NT2/D1 (cell line): ENCODE measurements around the gene CCR2.

ENCODE experiments used
- DNase-seq: peaks from one replicate; pipeline ENCODE4 v3.0.0-alpha.2; 2011; ENCODE audit warnings: low read depth, low spot score
- H3K27me3 ChIP-seq: 2 replicates; pipeline ENCODE4 v1.6.0; 2011; ENCODE audit warnings: mild to moderate bottlenecking; ENCODE audit not compliant: insufficient read length, insufficient read depth
- H3K36me3 ChIP-seq: 2 replicates; pipeline ENCODE4 v1.6.1; 2011; ENCODE audit warnings: mild to moderate bottlenecking, low read length, mixed read lengths; ENCODE audit not compliant: insufficient read depth, insufficient read length
- H3K4me1 ChIP-seq: 2 replicates; pipeline ENCODE4 v1.5.1; 2011; ENCODE audit not compliant: insufficient read depth, insufficient read length
- H3K4me3 ChIP-seq: 2 replicates; pipeline ENCODE4 v1.5.1; 2011; ENCODE audit warnings: low read depth; ENCODE audit not compliant: insufficient read length
- H3K9ac ChIP-seq: 2 replicates; pipeline ENCODE4 v1.6.0; 2011; ENCODE audit warnings: low read depth; ENCODE audit not compliant: insufficient read length
- H3K9me3 ChIP-seq: 2 replicates; pipeline ENCODE4 v1.5.1; 2011; ENCODE audit warnings: mild to moderate bottlenecking, low read length; ENCODE audit not compliant: insufficient read depth
- SUZ12 ChIP-seq: IDR thresholded peaks from 2 replicates; pipeline ENCODE4 v1.6.1; 2011; ENCODE audit not compliant: insufficient read length, insufficient read depth; ENCODE audit errors: extremely low read depth
- YY1 ChIP-seq: IDR thresholded peaks from 2 replicates; pipeline ENCODE4 v1.6.1; 2011; ENCODE audit not compliant: insufficient read length, insufficient read depth
- ZNF274 ChIP-seq: IDR thresholded peaks from 2 replicates; pipeline ENCODE4 v1.6.1; 2011; ENCODE audit warnings: mild to moderate bottlenecking, low read depth, low read length

The CCR2 gene

GRCh38 chr3:46354984-46355383 lies 1.1 kb downstream of the CCR2 start:
- Histone ChIP-seq H3K9ac (no peak overlapping the region), H3K4me3 (no peak overlapping the region), H3K4me1 (no peaks in the 10 kb centered on the region), H3K27me3 (no peaks in the 10 kb centered on the region), H3K36me3 (no peaks in the 10 kb centered on the region), H3K9me3 (no peaks in the 10 kb centered on the region)
- TF ChIP-seq YY1, result no peak
- no peak for TF ChIP-seq SUZ12
- no peak for TF ChIP-seq ZNF274
- DNase-seq, result no peak

DNA sequence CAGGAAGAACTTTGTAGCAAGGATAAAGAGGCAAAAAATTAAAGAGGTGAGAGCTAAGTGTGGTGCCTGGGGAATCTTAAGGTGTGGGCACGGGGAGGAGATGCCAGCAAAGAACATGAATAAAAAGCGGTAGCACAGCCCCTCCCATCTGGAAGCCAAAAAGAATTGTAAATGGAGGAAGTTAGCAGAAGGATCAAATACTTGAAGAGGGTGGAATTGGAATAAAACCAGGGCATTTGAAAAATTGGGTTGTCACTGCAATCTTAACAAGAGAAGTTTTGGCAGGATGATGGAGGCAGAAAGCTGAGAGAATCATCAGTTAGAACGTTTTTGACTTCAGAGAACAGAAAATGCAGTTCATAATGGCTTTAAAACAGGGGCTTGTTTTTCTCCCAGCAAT lies 2.4 kb downstream of the CCR2 start:
- H3K9ac ChIP-seq, result no peak overlapping the region
- no peak overlapping the region for H3K4me3 ChIP-seq
- no peaks in the 10 kb centered on the region for H3K36me3 ChIP-seq
- no peak for TF ChIP-seq YY1
- TF ChIP-seq SUZ12, result no peak
- no peak for TF ChIP-seq ZNF274
- no peaks in the 10 kb centered on the region for H3K9me3 ChIP-seq
- no peak for DNase-seq
- H3K4me1 ChIP-seq, result no peaks in the 10 kb centered on the region
- H3K27me3 ChIP-seq, result no peaks in the 10 kb centered on the region

DNA sequence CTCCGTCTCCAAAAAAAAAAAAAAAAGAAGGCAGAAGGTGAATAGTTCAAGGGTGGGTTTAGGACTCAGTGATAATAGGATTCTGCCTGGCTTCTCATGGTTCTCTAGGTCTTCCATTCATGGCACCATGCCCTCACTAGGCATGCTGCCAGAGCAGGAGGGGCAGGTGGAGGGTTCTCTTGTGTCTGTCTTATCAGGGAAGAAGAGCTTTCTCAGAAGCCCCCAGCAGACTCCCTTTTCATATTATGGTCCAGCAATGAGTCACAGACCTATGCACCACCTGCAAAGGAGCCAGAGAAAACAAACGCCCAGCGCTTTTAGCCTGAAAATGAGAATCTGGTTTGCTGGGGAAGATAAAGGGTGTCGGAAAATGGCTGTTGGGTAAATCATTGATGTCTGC lies 3.0 kb downstream of the CCR2 start:
- Histone ChIP-seq H3K36me3 (no peaks in the 10 kb centered on the region), H3K27me3 (no peaks in the 10 kb centered on the region), H3K4me3 (no peak overlapping the region), H3K9ac (no peak overlapping the region), H3K9me3 (no peaks in the 10 kb centered on the region), H3K4me1 (no peaks in the 10 kb centered on the region)
- no peak for TF ChIP-seq YY1
- DNase-seq, result no peak

DNA sequence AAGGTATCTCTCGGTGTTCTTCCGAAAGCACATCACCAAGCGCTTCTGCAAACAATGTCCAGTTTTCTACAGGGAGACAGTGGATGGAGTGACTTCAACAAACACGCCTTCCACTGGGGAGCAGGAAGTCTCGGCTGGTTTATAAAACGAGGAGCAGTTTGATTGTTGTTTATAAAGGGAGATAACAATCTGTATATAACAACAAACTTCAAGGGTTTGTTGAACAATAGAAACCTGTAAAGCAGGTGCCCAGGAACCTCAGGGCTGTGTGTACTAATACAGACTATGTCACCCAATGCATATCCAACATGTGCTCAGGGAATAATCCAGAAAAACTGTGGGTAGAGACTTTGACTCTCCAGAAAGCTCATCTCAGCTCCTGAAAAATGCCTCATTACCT lies 4.6 kb downstream of the CCR2 start:
- no peaks in the 10 kb centered on the region for H3K27me3 ChIP-seq
- DNase-seq, result no peak
- no peak overlapping the region for H3K4me3 ChIP-seq
- H3K4me1 ChIP-seq, result no peaks in the 10 kb centered on the region
- no peaks in the 10 kb centered on the region for H3K9me3 ChIP-seq
- TF ChIP-seq SUZ12 (no peak), YY1 (no peak), ZNF274 (no peak)
- H3K36me3 ChIP-seq, result no peaks in the 10 kb centered on the region
- H3K9ac ChIP-seq, result no peak overlapping the region

DNA sequence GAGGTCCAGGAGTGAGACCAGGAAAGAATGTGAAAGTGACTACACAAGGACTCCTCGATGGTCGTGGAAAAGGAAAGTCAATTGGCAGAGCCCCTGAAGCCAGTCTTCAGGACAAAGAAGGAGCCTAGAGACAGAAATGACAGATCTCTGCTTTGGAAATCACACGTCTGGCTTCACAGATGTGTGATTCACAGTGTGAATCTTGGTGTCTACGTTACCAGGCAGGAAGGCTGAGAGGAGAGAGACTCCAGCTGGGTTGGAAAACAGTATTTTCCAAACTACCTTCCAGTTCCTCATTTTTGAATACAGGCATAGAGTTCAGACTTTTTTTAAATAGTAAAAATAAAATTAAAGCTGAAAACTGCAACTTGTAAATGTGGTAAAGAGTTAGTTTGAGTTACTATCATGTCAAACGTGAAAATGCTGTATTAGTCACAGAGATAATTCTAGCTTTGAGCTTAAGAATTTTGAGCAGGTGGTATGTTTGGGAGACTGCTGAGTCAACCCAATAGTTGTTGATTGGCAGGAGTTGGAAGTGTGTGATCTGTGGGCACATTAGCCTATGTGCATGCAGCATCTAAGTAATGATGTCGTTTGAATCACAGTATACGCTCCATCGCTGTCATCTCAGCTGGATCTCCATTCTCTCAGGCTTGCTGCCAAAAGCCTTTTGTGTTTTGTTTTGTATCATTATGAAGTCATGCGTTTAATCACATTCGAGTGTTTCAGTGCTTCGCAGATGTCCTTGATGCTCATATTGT lies 6.0 kb downstream of the CCR2 start:
- no peak for TF ChIP-seq ZNF274
- no peak for TF ChIP-seq YY1
- no peak for TF ChIP-seq SUZ12
- DNase-seq, result no peak
- Histone ChIP-seq H3K36me3 (no peaks in the 10 kb centered on the region), H3K9ac (no peak overlapping the region), H3K9me3 (no peaks in the 10 kb centered on the region), H3K4me1 (no peaks in the 10 kb centered on the region), H3K4me3 (no peak overlapping the region), H3K27me3 (no peaks in the 10 kb centered on the region)

DNA sequence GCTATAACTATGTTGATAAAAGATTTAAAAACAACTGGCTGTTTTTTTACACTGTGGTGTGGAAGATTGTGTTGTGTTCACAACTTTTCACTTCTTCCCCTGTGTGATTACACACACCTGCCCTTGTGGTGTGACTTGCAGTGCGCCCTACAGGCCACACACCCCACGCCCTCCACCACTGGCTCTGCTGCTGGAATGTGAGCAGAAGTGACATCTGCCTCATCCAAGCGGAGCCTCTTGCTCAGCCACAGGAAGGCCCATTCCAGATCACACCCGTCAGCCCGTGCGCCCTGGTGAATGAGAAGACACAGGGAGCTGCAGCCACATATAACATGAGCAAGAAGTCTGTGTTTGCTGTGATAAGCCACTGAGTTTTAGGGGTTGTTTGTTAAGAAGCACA lies 7.0 kb downstream of the CCR2 start:
- H3K4me3 ChIP-seq, result no peak overlapping the region
- no peaks in the 10 kb centered on the region for H3K27me3 ChIP-seq
- no peak for DNase-seq
- H3K9ac ChIP-seq, result no peak overlapping the region
- H3K9me3 ChIP-seq, result no peaks in the 10 kb centered on the region
- H3K36me3 ChIP-seq, result no peaks in the 10 kb centered on the region
- no peak for TF ChIP-seq ZNF274
- no peak for TF ChIP-seq SUZ12
- no peak for TF ChIP-seq YY1
- no peaks in the 10 kb centered on the region for H3K4me1 ChIP-seq

- Histone ChIP-seq H3K4me1 (no peaks in the 10 kb centered on the region), H3K4me3 (no peak overlapping the region), H3K27me3 (no peaks in the 10 kb centered on the region), H3K9me3 (no peaks in the 10 kb centered on the region), H3K36me3 (no peaks in the 10 kb centered on the region), H3K9ac (no peak overlapping the region)
- no peak for DNase-seq
- TF ChIP-seq YY1, result no peak
- no peak for TF ChIP-seq SUZ12
- TF ChIP-seq ZNF274, result no peak
Measured at GRCh38 chr3:46361408-46362283, 7.7 kb downstream of the CCR2 start.
